Measurements from ENCODE around the gene INSRR. TPM values are rescaled to one million over a fixed set of nuclear protein-coding genes. Genes with fewer than 3 reads are reported as not detected.

Gene INSRR
- polyA plus RNA-seq, 10 donors, result 0.20 to 0.54 (median 0.33) TPM

DNA sequence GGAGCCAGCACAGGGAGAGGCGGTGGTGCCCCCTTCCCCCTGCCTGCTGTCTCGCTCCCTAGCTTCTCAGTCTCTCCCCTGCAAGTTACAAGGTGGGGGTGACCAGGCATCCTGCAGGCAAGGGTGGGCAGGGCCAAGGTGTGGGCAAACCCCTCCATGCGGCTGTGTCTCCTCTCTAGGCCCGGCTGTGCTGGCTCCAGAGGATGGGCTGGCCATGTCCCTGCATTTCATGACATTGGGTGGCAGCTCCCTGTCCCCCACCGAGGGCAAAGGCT lies 16.4 kb upstream of the INSRR start:
- DNase-seq, result no peak

DNA sequence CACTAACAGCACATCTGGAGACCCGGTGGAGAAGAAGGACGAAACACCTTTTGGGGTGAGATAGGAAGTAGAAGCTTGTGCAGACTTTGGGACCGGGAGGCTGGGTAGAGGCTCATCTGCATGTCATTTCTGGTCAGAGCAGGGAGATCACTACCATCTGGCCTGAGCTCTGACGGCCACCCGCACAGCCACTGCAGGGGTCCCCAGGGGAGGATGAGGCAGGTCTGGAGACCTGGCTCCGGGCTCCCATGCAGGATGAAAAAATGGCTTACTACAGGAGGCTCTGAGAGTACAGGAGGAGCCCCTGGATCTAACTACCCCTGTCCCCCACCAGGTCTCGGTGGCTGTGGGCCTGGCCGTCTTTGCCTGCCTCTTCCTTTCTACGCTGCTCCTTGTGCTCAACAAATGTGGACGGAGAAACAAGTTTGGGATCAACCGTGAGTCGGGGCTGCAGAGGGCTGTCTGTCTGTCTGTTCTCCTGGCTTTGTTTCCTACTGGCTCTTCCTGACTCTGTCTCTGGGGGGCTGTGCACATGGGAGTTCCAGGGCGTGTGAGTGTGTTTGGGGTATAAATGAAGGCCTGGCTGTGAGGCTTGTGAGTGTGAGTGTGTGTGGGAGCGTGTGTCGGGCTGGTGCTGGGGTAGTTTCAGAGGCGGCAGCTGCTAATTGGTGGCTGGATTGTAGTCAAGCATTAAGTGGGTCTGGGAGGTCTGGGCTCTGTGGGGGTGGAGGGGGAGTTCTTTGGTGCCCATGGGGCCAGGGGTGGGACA lies 15.8 kb upstream of the INSRR start:
- DNase-seq, result no peak

DNA sequence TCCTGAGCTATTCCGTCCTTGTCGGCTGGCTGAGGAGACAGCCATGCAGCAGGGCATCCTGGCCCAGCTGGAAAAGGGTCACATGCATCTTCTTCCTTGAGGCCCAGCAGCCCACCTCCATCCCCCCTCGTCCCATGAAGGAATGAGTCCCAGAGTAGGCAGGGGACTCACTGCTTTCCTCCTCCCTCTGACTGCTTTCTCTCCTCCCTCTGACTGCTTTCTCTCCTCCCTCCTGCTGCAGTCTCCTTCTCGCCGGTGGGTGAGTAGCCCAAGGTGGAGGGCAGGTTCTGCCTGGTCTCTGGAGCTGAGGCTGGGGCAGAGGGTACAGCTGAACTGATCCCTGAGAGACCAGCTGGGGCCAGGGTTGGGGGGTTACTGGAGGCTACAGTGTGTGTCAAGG lies 15.2 kb upstream of the INSRR start:
- no peak for DNase-seq

DNA sequence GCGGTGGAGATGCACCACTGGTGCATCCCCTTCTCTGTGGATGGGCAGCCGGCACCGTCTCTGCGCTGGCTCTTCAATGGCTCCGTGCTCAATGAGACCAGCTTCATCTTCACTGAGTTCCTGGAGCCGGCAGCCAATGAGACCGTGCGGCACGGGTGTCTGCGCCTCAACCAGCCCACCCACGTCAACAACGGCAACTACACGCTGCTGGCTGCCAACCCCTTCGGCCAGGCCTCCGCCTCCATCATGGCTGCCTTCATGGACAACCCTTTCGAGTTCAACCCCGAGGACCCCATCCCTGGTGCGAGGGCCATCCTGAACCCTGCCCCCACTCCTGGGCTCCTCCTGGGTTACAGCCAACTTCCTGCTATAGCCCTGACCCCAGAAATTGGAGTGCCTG lies 14.7 kb upstream of the INSRR start:
- DNase-seq, result no peak

DNA sequence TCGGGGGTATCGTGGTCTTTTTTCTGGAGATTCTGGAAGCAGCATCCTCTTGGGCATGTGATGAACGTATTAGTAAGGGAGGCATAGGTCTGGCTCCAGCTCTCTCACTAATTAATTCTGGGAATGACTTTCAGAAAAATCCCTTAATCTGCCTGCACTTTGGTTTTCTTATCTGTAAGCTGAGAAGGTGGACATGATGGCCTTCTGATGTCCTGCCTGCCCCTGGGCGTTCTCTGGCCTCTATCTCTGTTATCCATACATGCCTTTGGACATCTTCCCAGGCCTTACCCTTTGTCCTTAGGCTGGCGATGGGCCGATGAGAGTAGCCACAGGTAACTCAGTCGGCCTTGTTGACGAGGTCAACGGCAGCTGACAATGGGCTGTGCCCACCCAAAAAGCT lies 10.5 kb upstream of the INSRR start:
- no peak for DNase-seq

DNA sequence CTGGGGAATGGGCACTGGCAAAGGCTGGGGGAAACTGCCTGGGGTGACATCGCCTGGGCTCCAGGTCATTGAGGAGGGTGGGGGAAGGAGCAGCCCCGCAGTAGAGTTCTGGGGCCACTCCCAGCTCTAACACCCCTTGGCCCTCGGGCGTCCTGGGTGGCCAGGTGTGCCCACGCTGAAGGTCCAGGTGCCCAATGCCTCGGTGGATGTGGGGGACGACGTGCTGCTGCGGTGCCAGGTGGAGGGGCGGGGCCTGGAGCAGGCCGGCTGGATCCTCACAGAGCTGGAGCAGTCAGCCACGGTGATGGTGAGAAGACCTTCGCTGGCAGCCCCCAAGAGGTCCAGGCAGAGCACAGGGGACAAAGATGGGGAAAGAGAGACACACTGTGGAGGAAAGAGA lies 9.4 kb upstream of the INSRR start:
- no peak for DNase-seq

DNA sequence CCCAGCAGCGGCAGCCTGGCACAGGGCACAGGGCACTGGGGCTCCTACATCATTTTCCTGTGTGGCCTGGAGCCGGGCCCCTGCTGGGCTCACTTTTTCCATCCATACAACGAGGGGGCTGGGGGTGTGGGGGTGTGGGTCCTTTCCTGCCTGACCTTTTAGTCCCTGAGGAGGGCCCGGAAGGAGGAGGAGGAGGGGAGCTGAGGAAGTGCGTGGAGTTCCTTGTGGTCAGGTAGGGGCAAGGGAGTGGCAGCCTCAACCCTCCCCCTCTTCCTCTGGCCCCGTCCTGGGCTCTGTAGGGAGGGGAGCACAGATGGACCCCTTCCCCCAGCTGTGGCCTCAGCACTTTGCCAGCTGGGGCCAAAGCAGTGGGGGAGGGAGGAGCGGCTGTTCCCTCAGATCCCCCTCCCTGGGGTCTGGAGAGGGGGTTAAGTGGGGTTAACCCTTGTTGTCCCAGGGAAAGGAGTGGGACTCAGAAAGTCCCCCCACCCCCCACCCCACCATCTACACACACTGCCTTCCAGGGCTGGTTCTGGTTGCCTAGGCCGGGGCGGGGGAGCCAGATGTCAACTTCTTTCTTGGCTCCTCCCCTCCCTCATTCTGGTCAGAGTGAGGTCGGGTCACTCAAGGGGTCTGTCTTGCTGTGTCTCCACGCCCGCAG lies 7.5 kb upstream of the INSRR start:
- no peak for DNase-seq

DNA sequence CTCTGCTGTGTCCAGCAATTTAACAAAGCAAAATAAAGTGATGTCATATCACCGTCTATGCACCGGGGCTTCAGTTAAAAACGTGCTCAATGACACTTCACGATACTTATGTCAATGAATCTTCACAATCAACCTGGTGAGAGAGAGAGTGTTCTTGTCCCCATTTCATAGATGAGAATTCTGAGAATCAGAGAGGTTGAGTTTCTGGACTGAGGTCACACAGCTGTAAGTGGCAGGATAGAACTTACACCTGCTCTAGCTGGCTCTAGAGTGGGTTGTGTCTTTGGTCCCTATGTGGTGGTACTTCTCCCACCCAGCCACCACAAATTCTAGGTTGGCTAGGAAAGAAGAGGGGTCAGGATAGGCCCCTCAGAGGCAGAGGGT lies 6.9 kb upstream of the INSRR start:
- DNase-seq, result no peak

DNA sequence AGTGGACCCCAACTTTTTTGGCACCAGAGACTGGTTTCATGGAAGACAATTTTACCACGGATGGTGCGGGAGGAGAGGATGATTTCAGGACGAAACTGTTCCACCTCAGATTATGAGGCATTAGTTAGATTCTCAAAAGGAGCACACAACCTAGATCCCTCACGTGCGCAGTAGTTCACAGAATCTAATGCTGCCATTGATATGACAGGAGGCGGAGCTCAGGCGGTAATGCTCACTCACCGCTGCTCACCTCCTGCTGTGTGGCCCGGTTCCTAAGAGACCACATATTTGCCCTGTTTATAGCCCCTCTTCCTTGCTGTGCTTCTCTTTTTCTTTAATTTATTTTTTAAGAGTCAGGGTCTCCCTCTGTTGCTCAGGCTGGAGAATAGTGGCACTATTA lies 6.3 kb upstream of the INSRR start:
- no peak for DNase-seq

DNA sequence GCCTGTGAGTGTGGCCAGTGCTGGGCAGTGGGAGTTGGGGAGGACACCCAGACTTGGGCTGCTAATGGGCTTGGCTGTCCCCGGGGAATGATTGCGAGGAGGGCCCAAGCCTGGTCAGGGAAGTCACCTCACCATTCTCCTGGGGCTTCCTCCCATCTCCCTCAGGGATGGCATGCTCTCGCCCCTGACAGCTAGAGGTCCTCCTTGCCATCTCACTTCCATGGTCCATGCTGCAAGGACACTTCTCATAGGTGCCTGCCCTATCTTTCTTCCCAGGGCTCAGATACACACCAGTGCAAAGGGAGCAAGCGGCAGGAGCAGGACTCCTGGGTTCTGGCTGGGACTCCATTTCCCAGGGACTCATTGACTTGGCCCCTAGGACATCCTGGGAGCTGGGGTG lies 5.9 kb upstream of the INSRR start:
- no peak for DNase-seq

DNA sequence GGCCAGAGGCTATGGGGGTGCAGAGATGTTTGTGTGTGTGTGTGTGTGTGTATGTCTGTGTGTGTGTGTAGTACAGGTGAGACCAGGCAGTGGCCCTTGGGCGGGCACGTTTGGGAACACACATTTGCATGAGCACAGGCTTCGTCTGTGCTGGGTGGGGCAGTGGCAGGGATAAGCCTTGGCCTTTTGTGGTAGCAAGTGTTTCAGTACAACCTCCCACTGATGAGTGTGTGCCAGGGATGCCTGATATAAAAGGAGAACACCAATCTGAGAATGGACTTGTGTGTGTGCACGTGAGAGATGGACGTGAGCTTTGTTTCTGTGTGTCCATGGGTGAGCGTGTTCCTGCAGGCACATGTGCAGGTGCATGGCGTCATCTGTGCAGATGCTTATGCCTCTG lies 4.7 kb upstream of the INSRR start:
- no peak for DNase-seq

DNA sequence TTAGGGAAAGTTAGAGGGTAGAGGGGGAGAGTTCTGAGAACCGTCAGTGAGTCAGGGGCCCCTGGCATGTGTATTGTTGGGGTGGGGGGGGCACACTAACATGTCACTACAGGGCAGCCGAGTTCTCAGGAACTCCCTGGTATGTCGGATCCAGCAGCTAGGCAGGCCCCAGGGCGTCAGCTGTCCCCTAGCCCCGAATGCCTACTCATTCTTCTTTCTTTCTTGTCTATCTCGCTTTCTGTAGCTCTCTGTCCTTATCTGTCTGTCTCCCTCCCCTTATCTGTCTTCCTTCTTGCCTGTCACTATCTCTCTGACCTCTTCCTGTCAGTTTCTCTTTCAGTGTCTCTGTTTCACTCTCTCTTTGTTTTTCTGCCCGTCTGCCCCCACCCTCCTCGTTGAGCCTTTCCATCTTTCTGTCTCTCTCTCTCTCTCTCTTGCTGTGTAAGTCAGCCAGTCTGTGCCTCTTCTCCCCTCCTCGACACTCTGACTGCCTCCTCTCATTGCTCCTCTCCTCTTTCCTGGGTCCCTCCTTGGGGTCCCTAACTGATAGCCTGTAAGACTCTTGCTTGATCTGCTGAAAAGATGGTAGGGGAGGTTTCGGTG lies 4.2 kb upstream of the INSRR start:
- no peak for DNase-seq

DNA sequence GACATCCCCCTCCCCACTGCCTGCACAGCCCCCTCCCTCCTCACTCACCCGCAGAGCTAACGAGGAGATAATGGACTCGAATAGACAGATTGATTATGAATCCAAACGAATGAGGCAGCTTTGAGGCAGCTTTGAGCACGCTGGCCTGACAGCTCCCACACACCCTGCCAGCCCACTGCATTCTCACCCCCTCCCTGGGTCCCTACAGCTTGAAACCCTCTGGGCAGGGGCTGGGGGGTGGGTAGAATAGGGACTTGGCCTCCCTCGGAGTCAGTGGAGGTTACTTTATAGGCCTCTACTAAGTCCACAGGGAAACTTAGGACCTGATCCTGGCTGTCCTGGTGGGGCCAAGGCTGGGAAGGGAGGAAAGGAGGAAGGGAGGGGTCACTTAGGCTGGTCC lies 3.7 kb upstream of the INSRR start:
- DNase-seq, result no peak

DNA sequence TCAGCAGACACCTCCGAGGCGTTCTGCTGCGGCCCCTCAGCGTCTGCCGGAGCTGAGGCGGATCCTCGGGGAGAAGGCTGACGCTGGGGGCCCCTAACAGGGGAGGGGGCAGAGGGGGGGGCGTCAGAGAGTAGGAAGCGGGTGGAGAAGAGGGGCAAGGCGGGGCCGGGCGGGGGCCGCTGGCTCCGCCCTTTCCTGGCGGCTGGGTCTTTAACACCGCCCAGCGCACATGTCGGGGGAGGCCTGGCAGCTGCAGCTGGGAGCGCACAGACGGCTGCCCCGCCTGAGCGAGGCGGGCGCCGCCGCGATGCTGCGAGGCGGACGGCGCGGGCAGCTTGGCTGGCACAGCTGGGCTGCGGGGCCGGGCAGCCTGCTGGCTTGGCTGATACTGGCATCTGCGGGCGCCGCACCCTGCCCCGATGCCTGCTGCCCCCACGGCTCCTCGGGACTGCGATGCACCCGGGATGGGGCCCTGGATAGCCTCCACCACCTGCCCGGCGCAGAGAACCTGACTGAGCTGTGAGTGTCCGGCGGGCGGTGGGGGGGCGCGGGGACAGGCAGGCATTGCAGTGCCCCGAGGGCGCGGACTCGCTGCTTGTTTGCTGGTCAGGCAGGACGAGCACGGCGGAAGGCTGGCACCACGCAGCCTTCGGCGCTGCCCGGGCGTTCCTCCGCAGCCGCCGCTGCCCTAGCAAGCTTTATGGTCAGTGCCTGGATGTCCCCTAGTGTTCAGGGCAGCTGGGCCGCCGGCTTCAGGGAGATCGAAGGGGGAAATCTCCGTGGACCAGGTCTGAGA lies 1.9 kb upstream of the INSRR start, which contains the start of gene NTRK1:
Gene NTRK1, plus strand, starts transcription at position 238 of the 796 bp plus-strand sequence. Its CDS starts 70 bp downstream, at position 308.
- DNase-seq, result peak in 2 of 3 donors; percentile 39 to 80

DNA sequence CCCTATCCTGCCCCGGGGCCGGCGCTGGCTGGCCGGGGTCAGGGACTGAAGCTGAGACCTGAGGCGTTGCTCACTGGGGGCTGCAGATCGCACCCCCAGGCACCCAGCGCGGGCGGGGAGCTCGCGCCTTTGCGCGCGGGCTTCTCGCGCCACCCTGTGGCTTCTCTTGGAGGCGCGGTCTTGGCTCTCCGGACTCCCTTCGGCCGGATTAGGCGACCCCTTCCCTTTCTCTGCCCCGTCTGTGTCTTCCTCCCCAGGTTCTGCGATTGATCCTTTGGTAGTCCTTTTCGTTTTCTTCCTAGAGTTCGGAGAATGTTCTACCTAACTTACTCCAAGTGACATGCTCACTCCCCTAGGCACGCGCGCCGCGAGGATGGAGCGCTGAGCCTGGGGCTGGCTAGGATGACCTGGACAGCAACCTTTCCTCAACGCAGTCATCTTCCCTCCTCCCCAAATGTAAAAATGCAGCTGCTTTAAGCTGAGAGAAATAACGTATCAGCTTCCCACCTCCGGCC lies 1.3 kb upstream of the INSRR start:
- peak in 2 of 3 donors; percentile 68 to 88 for DNase-seq

DNA sequence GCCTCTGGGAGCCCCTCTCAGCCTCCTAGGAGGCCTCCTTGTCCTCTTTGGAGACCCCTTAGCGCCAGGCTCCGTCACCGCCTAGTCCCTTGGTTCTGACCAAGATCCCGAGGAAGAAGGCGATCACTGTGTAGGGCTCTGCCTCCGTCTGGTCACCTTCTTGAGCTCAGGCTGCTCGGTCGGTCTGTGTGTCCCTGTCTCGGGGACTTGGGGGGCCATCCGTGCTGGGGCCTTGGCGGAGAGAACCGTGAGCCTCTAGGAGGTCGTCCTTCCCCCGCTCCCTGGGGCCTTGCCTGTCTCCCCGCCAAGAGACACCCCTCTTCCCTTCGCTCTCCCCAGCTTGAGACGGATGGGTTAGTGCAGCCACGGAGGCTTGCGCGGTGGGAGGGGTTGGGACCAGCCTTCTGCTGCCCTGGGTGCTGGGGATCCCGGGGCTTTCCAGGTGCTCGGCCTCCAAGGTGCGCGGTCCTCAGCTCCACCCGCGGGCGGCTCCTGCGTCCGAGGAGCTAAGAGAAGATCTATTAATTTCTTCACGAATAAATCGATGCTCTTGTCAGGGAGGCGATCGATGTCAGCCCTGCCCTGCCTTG lies 701 bp upstream of the INSRR start:
- peak in 1 of 3 donors; percentile 77 for DNase-seq

DNA sequence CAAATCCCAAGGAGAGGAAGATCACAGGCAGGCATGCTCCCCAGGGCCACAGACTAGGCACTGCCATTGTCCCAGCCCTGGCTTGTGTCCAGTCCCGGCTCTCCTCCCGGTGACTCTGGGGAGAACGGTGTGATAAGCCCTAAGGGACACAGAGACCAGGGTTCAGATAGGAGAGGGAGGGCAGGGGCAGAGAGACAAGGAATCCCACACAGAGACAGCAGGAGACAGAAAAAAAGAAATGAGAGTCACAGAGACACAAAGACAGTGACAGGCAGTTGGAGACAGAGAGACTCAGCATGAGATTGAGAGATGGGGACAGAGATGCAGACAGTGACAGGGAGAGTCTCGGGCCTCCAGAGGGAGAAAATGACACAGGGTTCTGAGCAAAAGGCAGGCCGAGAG lies 361 bp downstream of the INSRR start:
- no peak for DNase-seq

DNA sequence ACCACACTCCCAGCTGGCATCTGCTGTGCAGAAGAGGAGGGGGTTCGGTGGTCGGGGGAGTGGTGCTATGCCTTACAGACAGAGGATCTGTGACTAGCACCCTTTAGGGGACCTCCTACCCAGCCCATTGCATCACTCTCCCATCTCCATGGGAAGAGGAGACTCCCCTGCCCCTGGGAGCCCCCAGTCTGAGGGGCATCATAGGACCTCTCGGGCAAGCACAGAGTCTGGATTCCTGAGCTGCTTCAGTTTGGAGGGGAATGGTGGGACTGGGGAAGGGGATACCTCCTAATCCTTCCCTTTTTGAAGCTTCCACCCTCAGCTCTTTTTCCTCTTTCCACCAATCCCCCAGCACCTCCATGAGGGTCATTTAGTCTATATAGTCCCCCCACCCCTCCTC lies 1.4 kb downstream of the INSRR start:
- DNase-seq, result no peak

DNA sequence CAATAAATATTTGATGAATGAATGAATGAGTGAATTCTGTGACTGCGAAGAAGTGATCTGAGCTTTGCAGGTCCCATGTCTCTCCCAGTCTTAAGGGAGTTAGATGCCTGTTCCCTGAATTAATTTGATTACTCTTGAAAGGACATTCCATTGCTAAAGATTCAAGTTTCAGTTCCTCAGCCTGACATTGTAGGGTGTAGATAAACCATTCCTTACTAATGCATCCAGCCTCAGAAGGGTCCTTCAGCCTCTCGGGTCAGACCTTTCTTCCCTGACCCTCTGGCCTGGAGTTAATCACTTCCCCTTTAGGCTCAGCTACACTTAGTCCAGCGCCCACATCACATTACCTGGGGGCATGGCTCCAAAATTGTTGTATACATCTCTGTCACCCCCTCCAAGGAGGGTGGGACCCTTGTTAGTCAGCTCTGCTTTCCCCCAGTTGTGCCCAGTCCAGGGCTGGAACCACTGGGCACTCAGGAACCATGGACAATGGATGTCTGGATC lies 2.6 kb downstream of the INSRR start:
- no peak for DNase-seq

DNA sequence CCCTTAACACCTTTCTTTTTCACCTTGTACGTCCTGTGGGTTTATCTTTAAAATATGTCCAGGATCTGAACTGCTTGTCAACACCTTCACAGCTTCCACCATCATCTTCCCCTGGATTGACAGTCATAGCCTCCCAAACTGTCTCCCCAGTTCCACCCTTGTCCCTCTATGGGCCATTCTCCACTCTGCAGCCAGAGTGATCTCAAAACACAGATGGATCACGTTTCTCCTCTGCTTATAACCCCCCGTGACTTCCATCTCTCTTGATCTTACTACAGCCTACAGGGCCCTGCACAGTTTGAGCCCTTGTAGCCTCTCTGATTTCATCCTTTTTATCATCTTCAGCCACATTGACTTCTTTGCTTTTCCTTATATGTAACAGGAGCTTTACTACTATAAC lies 4.3 kb downstream of the INSRR start:
- no peak for DNase-seq

DNA sequence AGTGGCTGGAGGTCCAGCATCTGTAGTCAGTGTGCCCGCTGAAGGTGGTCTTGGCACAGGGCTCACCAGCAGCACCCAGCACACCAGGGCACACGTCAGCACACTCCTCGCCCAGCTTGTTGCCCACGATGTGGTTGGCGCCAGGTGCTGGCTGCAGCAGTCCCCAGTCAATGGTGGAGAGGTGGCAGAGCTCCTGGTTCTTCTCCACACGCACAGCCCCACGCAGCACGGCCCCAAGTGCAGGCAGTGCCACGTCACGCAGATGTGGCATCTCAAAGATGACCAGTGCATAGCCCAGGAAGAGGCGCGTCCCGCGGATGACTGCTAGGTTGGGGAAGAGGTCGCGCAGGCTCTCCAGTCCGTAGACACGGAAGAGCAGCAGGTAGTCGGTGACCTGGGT lies 5.2 kb downstream of the INSRR start:
- DNase-seq, result no peak

DNA sequence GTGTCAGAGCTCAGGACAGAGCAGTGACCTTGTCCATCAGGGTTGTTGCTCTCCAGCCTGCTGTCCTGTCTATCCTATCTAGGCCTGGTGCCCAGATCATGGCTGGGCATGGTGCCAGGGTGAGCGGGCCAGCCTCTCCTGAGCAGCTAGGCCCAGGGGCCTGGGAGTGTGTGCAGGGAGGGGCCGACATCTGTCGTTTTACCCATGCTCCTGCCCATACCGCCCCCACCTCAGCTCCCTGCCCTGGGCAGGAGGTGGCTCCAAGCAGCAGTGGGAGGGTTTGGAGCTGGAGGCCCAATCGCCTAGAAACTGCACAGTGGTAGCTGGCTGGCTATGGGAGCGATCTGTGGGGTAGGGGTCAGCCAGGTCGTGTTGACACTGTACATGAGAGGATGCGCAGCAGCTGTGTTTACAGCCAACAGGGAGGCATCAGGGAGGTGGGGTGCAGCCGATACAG lies 6.5 kb downstream of the INSRR start:
- DNase-seq, result peak; percentile 67 to 73 (median 72)
